SK-N-SH (cell line): ENCODE data around the gene POP7. TPM values are rescaled to one million over a fixed set of nuclear protein-coding genes. Genes with fewer than 3 reads are reported as not detected.
"Not testable (repeated sequence)": the region's sequence is repeated elsewhere in the genome, so short reads cannot be mapped to it uniquely, and the experiment has no call there.

Experiments used
- CTCF ChIA-PET: fragments of 300-600, 350-600 bp; formaldehyde crosslinking; extraction: SDS; loops from one replicate; lab custom pipeline; 2021; lab: Yijun Ruan, JAX
- POLR2A ChIA-PET: fragments of 350-600 bp; sonication (Branson Sonifier 250); formaldehyde crosslinking; extraction: SDS; loops from one replicate; lab custom pipeline; 2020; ENCODE audit warnings: antibody characterized with exemption, inconsistent platforms; lab: Yijun Ruan, JAX
- DNase-seq: peaks from one replicate; pipeline ENCODE4 v3.0.0; 2012
- H2AFZ ChIP-seq: fragments of 200-600 bp; sonication (generic); 2 replicates; pipeline ENCODE4 v1.8.1; 2016; ENCODE audit warnings: antibody characterized with exemption, mild to moderate bottlenecking, low read depth
- H3F3A ChIP-seq: fragments of 200-600 bp; sonication (generic); replicated peaks from 2 replicates; pipeline ENCODE3; 2016; ENCODE audit warnings: antibody characterized with exemption, mild to moderate bottlenecking; ENCODE audit not compliant: insufficient read depth
- H3K27ac ChIP-seq, 2 experiments: fragments of 200-500 bp in 1 of 2; fragments of 200-600 bp in 1 of 2; sonication (Bioruptor generic) in 1 of 2; sonication (generic), shearing (Covaris generic) in 1 of 2; 2 replicates each; pipeline versions ENCODE4 v1.5.1 to v1.6.1; 2014 to 2016; ENCODE audit warnings: low read depth in 2 of 2, inconsistent platforms in 1 of 2, low read length in 1 of 2, mild to moderate bottlenecking in 1 of 2, mixed read lengths in 1 of 2
- H3K27me3 ChIP-seq: fragments of 200-600 bp; sonication (generic), shearing (Covaris generic); 2 replicates; pipeline ENCODE4 v1.6.1; 2016; ENCODE audit warnings: mixed run types; ENCODE audit not compliant: insufficient read depth
- H3K36me3 ChIP-seq, 2 experiments: fragments of 200-500 bp in 1 of 2; fragments of 200-600 bp in 1 of 2; sonication (Bioruptor generic) in 1 of 2; sonication (generic) in 1 of 2; replicated peaks in 1 of 2; 2 replicates each; pipeline versions ENCODE3 to v1.5.1; 2014 to 2016; ENCODE audit warnings: low read length in 1 of 2, mild to moderate bottlenecking in 1 of 2; ENCODE audit not compliant: insufficient read depth in 2 of 2, control insufficient read depth in 1 of 2
- H3K4me1 ChIP-seq, 2 experiments: fragments of 200-500 bp in 1 of 2; fragments of 200-600 bp in 1 of 2; sonication (Bioruptor generic) in 1 of 2; sonication (generic), shearing (Covaris generic) in 1 of 2; 2 replicates each; pipeline versions ENCODE4 v1.5.1 to v1.6.1; 2014 to 2016; ENCODE audit warnings: low read depth in 1 of 2, low read length in 1 of 2, mixed run types in 1 of 2; ENCODE audit not compliant: insufficient read depth in 2 of 2, control insufficient read depth in 1 of 2
- H3K4me2 ChIP-seq: fragments of 200-600 bp; sonication (generic), shearing (Covaris generic); 2 replicates; pipeline ENCODE4 v1.6.1; 2017; ENCODE audit warnings: mixed run types
- H3K4me3 ChIP-seq, 2 experiments: fragments of 200-500 bp in 1 of 2; fragments of 200-600 bp in 1 of 2; sonication (Bioruptor generic) in 1 of 2; sonication (generic), shearing (Covaris generic) in 1 of 2; 2 replicates each; pipeline versions ENCODE4 v1.5.1 to v1.8.1; 2014 to 2016; ENCODE audit warnings: low read depth in 2 of 2, inconsistent platforms in 1 of 2, low read length in 1 of 2, mild to moderate bottlenecking in 1 of 2, mixed read lengths in 1 of 2, moderate library complexity in 1 of 2
- H3K79me2 ChIP-seq: fragments of 200-600 bp; sonication (generic); 2 replicates; pipeline ENCODE4 v1.8.1; 2017; ENCODE audit warnings: mild to moderate bottlenecking; ENCODE audit not compliant: insufficient read depth
- H3K9ac ChIP-seq: fragments of 200-600 bp; sonication (generic); 2 replicates; pipeline ENCODE4 v1.6.1; 2017; ENCODE audit warnings: mixed run types
- H3K9me2 ChIP-seq: fragments of 200-600 bp; sonication (generic); 2 replicates; pipeline ENCODE4 v1.6.1; 2017; ENCODE audit warnings: mixed run types
- H3K9me3 ChIP-seq: fragments of 200-600 bp; sonication (generic); 2 replicates; pipeline ENCODE4 v1.6.1; 2017; ENCODE audit warnings: mixed run types, mild to moderate bottlenecking, moderate library complexity
- H4K20me1 ChIP-seq: fragments of 200-600 bp; sonication (generic); 2 replicates; pipeline ENCODE4 v1.6.1; 2017; ENCODE audit warnings: mild to moderate bottlenecking, mixed run types; ENCODE audit not compliant: insufficient read depth
- CHD2 ChIP-seq: fragments of 150-350 bp; IDR thresholded peaks from 2 replicates; pipeline ENCODE4 v1.6.1; 2018; ENCODE audit warnings: low read length; ENCODE audit not compliant: partially characterized antibody
- EP300 ChIP-seq, 2 experiments: IDR thresholded peaks; 2 replicates each; pipeline versions ENCODE4 v1.4.0 to v1.6.1; 2012; ENCODE audit warnings: borderline replicate concordance in 1 of 2, low read depth in 1 of 2, low read length in 1 of 2
- EZH2phosphoT487 ChIP-seq: fragments of 200-600 bp; sonication (generic); IDR thresholded peaks from 2 replicates; pipeline ENCODE4 v1.6.1; 2017; ENCODE audit warnings: low read depth, mixed run types, mild to moderate bottlenecking, antibody characterized with exemption, moderate library complexity, borderline replicate concordance
- FOSL2 ChIP-seq: IDR thresholded peaks from 2 replicates; pipeline ENCODE4 v1.4.0; 2012; ENCODE audit warnings: low read depth, mild to moderate bottlenecking, moderate library complexity, borderline replicate concordance
- FOXJ3 ChIP-seq: sonication (generic); formaldehyde crosslinking; IDR thresholded peaks from 2 replicates; pipeline ENCODE4 v1.5.1; 2020; ENCODE audit warnings: mild to moderate bottlenecking, missing genetic modification reagents
- GABPA ChIP-seq: IDR thresholded peaks from 2 replicates; pipeline ENCODE4 v1.4.0; 2012; ENCODE audit warnings: low read depth, mild to moderate bottlenecking
- GATA2 ChIP-seq: sonication (generic); formaldehyde crosslinking; IDR thresholded peaks from 2 replicates; pipeline ENCODE4 v1.5.0; 2020; ENCODE audit warnings: mild to moderate bottlenecking, missing genetic modification reagents
- JUND ChIP-seq: IDR thresholded peaks from 2 replicates; pipeline ENCODE4 v1.4.0; 2012
- MEF2A ChIP-seq: IDR thresholded peaks from 2 replicates; pipeline ENCODE4 v1.4.0; 2012; ENCODE audit warnings: low read depth, borderline replicate concordance
- MXI1 ChIP-seq: IDR thresholded peaks from 2 replicates; pipeline ENCODE4 v1.6.1; 2012; ENCODE audit warnings: mild to moderate bottlenecking, low read depth, low read length, improper control_type of control experiment
- NFIC ChIP-seq: IDR thresholded peaks from 2 replicates; pipeline ENCODE4 v1.4.0; 2012; ENCODE audit warnings: borderline replicate concordance
- NRF1 ChIP-seq: IDR thresholded peaks from 2 replicates; pipeline ENCODE4 v1.6.1; 2012; ENCODE audit warnings: low read depth, mild to moderate bottlenecking, low read length
- POLR2AphosphoS5 ChIP-seq: IDR thresholded peaks from 2 replicates; pipeline ENCODE4 v1.6.1; 2012; ENCODE audit warnings: low read depth, low read length
- RCOR1 ChIP-seq: fragments of 150-350 bp; IDR thresholded peaks from 2 replicates; pipeline ENCODE4 v1.6.1; 2017; ENCODE audit warnings: antibody characterized with exemption, low read length
- SMC3 ChIP-seq: IDR thresholded peaks from 2 replicates; pipeline ENCODE4 v1.6.1; 2012; ENCODE audit warnings: low read depth, low read length, improper control_type of control experiment
- TAF1 ChIP-seq: IDR thresholded peaks from 2 replicates; pipeline ENCODE4 v1.6.1; 2012; ENCODE audit warnings: low read depth, mild to moderate bottlenecking, low read length, moderate library complexity, borderline replicate concordance
- TCF12 ChIP-seq: IDR thresholded peaks from 2 replicates; pipeline ENCODE4 v1.4.0; 2012
- YY1 ChIP-seq: IDR thresholded peaks from 2 replicates; pipeline ENCODE4 v1.4.0; 2012; ENCODE audit warnings: low read depth, mild to moderate bottlenecking
- WGBS: methylation state at CpG from one replicate; pipeline ENCODE4 v1.1.6; 2017; ENCODE audit warnings: low lambda C conversion rate; 5-methylcytosine and 5-hydroxymethylcytosine counted together
- polyA plus RNA-seq, 3 experiments: library from polyadenylated mRNA; depleted of rRNA; stranded (reverse); fragments of >200 nt; gene quantifications; 2 replicates each; pipeline ENCODE4 v1.2.3, GENCODE V29; 2012
- TF ChIP-seq, protein P1 (sequence below): fragments of 150-350 bp; IDR thresholded peaks from 2 replicates; pipeline ENCODE4 v1.6.1; 2016; ENCODE audit warnings: mild to moderate bottlenecking, low read depth, low read length
- TF ChIP-seq, protein P2 (sequence below): IDR thresholded peaks from 2 replicates; pipeline ENCODE4 v1.4.0; 2012; ENCODE audit warnings: low read depth, borderline replicate concordance
- TF ChIP-seq, protein P3 (sequence below): fragments of 150-350 bp; IDR thresholded peaks from 2 replicates; pipeline ENCODE4 v1.6.1; 2017; ENCODE audit warnings: antibody characterized with exemption, low read length, low read depth, borderline replicate concordance

Gene POP7
- polyA plus RNA-seq, 1 of the 3 experiments (the other 2 are of a cell fraction), result 81.8 TPM

DNA sequence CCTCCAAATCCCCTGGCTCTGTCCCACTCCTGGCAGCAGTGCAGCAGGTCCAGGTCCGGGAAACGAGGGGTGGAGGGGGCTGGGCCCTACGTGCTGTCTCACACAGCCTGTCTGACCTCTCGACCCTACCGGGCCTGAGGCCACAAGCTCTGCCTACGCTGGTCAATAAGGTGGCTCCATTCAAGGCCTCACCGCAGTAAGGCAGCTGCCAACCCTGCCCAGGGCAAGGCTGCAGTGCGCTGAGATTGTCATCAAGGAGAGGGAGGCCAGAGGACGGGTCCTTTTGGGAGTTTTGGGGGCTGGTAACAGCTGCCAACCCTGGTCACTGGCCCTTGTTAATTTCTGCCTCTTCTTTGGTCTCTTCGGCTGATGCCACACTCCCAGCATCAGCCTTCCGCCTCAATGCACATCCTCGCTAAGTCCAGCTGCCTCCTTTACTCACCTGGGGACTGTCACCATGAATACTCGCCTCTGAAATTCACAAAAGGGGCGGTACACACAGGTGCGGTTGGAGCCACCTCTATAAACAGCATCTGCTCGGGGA is 17.9 kb downstream of the POP7 start (continued):
- TF ChIP-seq, protein P1, sequence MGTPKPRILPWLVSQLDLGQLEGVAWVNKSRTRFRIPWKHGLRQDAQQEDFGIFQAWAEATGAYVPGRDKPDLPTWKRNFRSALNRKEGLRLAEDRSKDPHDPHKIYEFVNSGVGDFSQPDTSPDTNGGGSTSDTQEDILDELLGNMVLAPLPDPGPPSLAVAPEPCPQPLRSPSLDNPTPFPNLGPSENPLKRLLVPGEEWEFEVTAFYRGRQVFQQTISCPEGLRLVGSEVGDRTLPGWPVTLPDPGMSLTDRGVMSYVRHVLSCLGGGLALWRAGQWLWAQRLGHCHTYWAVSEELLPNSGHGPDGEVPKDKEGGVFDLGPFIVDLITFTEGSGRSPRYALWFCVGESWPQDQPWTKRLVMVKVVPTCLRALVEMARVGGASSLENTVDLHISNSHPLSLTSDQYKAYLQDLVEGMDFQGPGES, result no peak
- no peak for TF ChIP-seq EZH2phosphoT487
- TF ChIP-seq GABPA, result no peak
- no peak for TF ChIP-seq NFIC
- TF ChIP-seq, protein P2, sequence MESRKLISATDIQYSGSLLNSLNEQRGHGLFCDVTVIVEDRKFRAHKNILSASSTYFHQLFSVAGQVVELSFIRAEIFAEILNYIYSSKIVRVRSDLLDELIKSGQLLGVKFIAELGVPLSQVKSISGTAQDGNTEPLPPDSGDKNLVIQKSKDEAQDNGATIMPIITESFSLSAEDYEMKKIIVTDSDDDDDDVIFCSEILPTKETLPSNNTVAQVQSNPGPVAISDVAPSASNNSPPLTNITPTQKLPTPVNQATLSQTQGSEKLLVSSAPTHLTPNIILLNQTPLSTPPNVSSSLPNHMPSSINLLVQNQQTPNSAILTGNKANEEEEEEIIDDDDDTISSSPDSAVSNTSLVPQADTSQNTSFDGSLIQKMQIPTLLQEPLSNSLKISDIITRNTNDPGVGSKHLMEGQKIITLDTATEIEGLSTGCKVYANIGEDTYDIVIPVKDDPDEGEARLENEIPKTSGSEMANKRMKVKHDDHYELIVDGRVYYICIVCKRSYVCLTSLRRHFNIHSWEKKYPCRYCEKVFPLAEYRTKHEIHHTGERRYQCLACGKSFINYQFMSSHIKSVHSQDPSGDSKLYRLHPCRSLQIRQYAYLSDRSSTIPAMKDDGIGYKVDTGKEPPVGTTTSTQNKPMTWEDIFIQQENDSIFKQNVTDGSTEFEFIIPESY, result no peak
- no peak for TF ChIP-seq RCOR1

DNA sequence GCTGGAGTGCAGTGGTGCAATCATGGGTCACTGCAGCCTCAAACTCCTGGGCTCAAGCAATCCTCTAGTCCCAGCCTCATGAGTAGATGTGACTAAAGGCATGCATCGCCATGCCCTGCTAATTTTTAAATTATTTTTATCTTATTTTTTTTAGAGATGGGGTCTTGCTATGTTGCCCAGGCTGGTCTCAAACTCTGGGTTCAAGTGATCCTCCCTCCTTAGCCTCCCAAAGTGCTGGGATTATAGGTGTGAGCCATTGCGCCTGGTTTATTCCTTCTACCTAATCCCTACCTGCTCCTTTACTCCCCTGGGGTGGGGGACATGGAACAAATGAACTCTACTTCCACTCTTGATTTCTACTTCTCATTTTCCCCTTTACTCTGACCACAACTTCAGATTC is 18.4 kb downstream of the POP7 start:
- POLR2A ChIA-PET, H3K4me3 ChIP-seq, H3K36me3 ChIP-seq, H4K20me1 ChIP-seq, H3K79me2 ChIP-seq, H3K9me2 ChIP-seq, H3F3A ChIP-seq, H3K4me1 ChIP-seq, H2AFZ ChIP-seq, H3K4me2 ChIP-seq, H3K27ac ChIP-seq, H3K9ac ChIP-seq, H3K9me3 ChIP-seq, DNase-seq: not testable (repeated sequence)
- CTCF ChIA-PET, result interaction anchor here (0.8 to 13.0 kb wide), 22 partner anchors 10 to 258 kb away, joined by 3 to 344 read pairs (median 10); partner anchors contain the start of genes GIGYF1, GNB2, MOSPD3 and POP7
- H3K27me3 ChIP-seq, result peaks cover 27% of the 10 kb centered on the region
- WGBS, result 82% methylated on average over 2 of the region's 2 CpGs

DNA sequence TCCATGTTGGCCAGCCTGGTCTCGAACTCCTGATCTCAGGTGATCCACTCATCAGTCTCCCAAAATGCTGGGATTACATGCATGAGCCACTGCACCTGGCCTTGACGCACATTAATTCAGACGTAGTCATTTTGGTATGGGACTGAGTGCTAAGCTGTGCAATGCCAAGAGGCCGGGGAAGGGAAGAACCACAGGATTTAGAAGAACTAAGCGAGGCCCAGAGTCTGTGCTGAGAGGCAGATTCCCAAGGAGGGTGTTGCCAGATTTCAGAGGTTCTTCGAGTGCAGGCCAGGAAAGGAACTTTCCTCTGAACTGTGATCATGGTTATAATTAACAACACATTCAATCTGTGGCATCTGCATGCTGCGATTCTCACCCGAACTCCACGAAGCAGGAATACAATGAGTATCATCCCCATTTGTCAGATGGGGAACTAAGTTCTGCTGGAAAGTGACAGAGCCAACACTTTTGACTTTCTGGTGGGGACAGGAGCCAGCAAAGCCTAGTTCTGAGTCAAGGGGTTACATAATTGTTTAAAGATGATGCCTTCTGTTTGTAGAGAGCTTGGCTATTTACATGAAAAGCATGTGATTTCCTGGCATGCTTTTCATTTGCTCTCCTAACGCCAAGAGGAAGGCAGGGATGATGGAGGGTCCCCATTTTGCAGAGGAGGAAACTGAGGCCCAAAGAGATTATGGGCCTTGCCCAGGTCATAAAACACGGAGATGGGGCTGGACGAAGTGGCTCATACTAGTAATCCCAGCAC is 21.3 kb downstream of the POP7 start:
- Histone ChIP-seq H4K20me1 (no peaks in the 10 kb centered on the region), H3K9ac (no peak overlapping the region), H3K27me3 (peaks cover 4% of the 10 kb centered on the region; the same call in 1 of the 2 replicates), H2AFZ (no peak overlapping the region), H3K79me2 (no peaks in the 10 kb centered on the region), H3K9me3 (no peaks in the 10 kb centered on the region), H3K36me3 (no peaks in the 10 kb centered on the region), H3K4me1 (no peaks in the 10 kb centered on the region; a peak in 1 of 4 replicates), H3K9me2 (no peaks in the 10 kb centered on the region), H3K4me3 (no peak overlapping the region), H3K4me2 (no peak overlapping the region), H3F3A (peaks cover 8% of the 10 kb centered on the region), H3K27ac (no peak overlapping the region)
- WGBS, result 61% methylated on average over 12 of the region's 12 CpGs
- TF ChIP-seq POLR2AphosphoS5, result no peak
- TF ChIP-seq GATA2 (CRISPR knock-in tag), result no peak
- no peak for TF ChIP-seq NRF1
- TF ChIP-seq JUND, result no peak
- TF ChIP-seq TCF12, result no peak
- no peak for TF ChIP-seq CHD2
- TF ChIP-seq MXI1, result no peak
- no peak for TF ChIP-seq EP300 (IDR thresholded peaks at IDR 0.05; ENCODE audit: borderline replicate concordance in 1 of 2, low read depth in 1 of 2, low read length in 1 of 2)
- TF ChIP-seq RCOR1, result no peak
- TF ChIP-seq, protein P3, sequence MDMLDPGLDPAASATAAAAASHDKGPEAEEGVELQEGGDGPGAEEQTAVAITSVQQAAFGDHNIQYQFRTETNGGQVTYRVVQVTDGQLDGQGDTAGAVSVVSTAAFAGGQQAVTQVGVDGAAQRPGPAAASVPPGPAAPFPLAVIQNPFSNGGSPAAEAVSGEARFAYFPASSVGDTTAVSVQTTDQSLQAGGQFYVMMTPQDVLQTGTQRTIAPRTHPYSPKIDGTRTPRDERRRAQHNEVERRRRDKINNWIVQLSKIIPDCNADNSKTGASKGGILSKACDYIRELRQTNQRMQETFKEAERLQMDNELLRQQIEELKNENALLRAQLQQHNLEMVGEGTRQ, result no peak
- no peak for TF ChIP-seq TAF1
- TF ChIP-seq MEF2A, result no peak
- no peak for TF ChIP-seq YY1
- TF ChIP-seq EZH2phosphoT487, result no peak
- no peak for TF ChIP-seq NFIC
- no peak for TF ChIP-seq FOXJ3 (CRISPR knock-in tag)
- no peak for TF ChIP-seq SMC3
- no peak for TF ChIP-seq FOSL2
- ChIA-PET POLR2A (no interaction called here), CTCF (interaction anchor here (0.6 to 13.0 kb wide), 9 partner anchors 19 to 596 kb away, joined by 3 to 344 read pairs (median 14); partner anchors contain the start of genes POP7 and SLC12A9)
- DNase-seq, result no peak
